ENCODE results near the gene BCL7B. TPM values are rescaled to one million over a fixed set of nuclear protein-coding genes. Genes with fewer than 3 reads are reported as not detected.

Gene BCL7B
- total and polyA plus RNA-seq, 2 of the 13 experiments (the other 11 are each of a cell fraction or from before 2014, with no cell fraction given) = 24.3 to 38.2 TPM

GRCh38 chr7:73578342-73579128 is 21.0 kb upstream of the BCL7B start, which contains the start of gene TBL2 (continued):
- TF ChIP-seq KIAA2018 (CRISPR knock-in tag; IDR thresholded peaks at IDR 0.05; ENCODE audit: borderline replicate concordance) = no peak
- TF ChIP-seq GTF3A (CRISPR knock-in tag; conservative IDR thresholded peaks at IDR 0.05) = no peak
- peak; percentile 54 for TF ChIP-seq ZNF574 (CRISPR knock-in tag; IDR thresholded peaks at IDR 0.05)
- TF ChIP-seq ZNF772 (CRISPR knock-in tag; IDR thresholded peaks at IDR 0.05) = no peak
- TF ChIP-seq WIZ (CRISPR knock-in tag; IDR thresholded peaks at IDR 0.05) = no peak
- peak; percentile 28 for TF ChIP-seq SALL1 (CRISPR knock-in tag; IDR thresholded peaks at IDR 0.05)
- no peak for TF ChIP-seq NFIB (CRISPR knock-in tag; IDR thresholded peaks at IDR 0.05; ENCODE audit: borderline replicate concordance)
- TF ChIP-seq MAFF (IDR thresholded peaks at IDR 0.05; ENCODE audit: low read depth, low read length) = no peak
- no peak for TF ChIP-seq AGO1 (IDR thresholded peaks at IDR 0.05; ENCODE audit: low read depth, low read length, poor library complexity, severe bottlenecking)
- no peak for TF ChIP-seq BCL3 (CRISPR knock-in tag; IDR thresholded peaks at IDR 0.05)
- no peak for TF ChIP-seq ZNF816 (CRISPR knock-in tag; IDR thresholded peaks at IDR 0.05; ENCODE audit: borderline replicate concordance)
- TF ChIP-seq ZBTB39 (CRISPR knock-in tag; IDR thresholded peaks at IDR 0.05) = no peak
- peak; percentile 52; the same call in 1 of the 2 replicates for TF ChIP-seq MXD1 (CRISPR knock-in tag; IDR thresholded peaks at IDR 0.05)
